Endodermal cell (in vitro differentiated cells): ENCODE measurements around the gene RPTOR. TPM values are rescaled to one million over a fixed set of nuclear protein-coding genes. Genes with fewer than 3 reads are reported as not detected.

ENCODE experiments used
- DNase-seq: peaks from one replicate; pipeline ENCODE4 v3.0.0-alpha.2; 2017
- H3K27ac ChIP-seq: 2 replicates; pipeline ENCODE4 v1.5.1; 2013; ENCODE audit warnings: mild to moderate bottlenecking, low read depth, low read length, moderate library complexity
- H3K27me3 ChIP-seq: 2 replicates; pipeline ENCODE4 v1.6.1; 2013; ENCODE audit warnings: mild to moderate bottlenecking, low read length, moderate library complexity; ENCODE audit not compliant: insufficient read depth, control insufficient read depth, poor library complexity, severe bottlenecking
- H3K36me3 ChIP-seq: 2 replicates; pipeline ENCODE4 v1.7.0; 2013; ENCODE audit warnings: mild to moderate bottlenecking, low read length, moderate library complexity; ENCODE audit not compliant: control insufficient read depth, insufficient read depth
- H3K4me1 ChIP-seq: one replicate; pipeline ENCODE4 v1.7.0; 2013; ENCODE audit warnings: low read length; ENCODE audit not compliant: control insufficient read depth, insufficient read depth
- H3K4me3 ChIP-seq: 2 replicates; pipeline ENCODE4 v1.5.1; 2013; ENCODE audit warnings: mild to moderate bottlenecking, low read length, moderate library complexity
- H3K9ac ChIP-seq: 2 replicates; pipeline ENCODE4 v1.6.1; 2013; ENCODE audit warnings: mild to moderate bottlenecking, low read length, moderate library complexity; ENCODE audit not compliant: poor library complexity, severe bottlenecking; ENCODE audit errors: extremely low read depth
- H3K9me3 ChIP-seq: 2 replicates; pipeline ENCODE4 v1.6.1; 2013; ENCODE audit warnings: mild to moderate bottlenecking, low read length, moderate library complexity; ENCODE audit not compliant: control insufficient read depth
- H3K27ac Mint-ChIP-seq: 2 replicates; pipeline ENCODE4 v1.8.0; 2020; ENCODE audit warnings: mixed read lengths
- H3K27me3 Mint-ChIP-seq: 2 replicates; pipeline ENCODE4 v1.8.0; 2021; ENCODE audit warnings: mild to moderate bottlenecking, mixed read lengths; ENCODE audit not compliant: insufficient read depth
- H3K36me3 Mint-ChIP-seq: 2 replicates; pipeline ENCODE4 v1.8.0; 2020; ENCODE audit warnings: low read depth, mixed read lengths
- H3K4me1 Mint-ChIP-seq: 2 replicates; pipeline ENCODE4 v1.8.0; 2020; ENCODE audit warnings: mixed read lengths
- H3K4me3 Mint-ChIP-seq: 2 replicates; pipeline ENCODE4 v1.8.0; 2020; ENCODE audit warnings: mild to moderate bottlenecking, moderate library complexity, mixed read lengths
- H3K9me3 Mint-ChIP-seq: 2 replicates; pipeline ENCODE4 v1.8.0; 2020; ENCODE audit warnings: mild to moderate bottlenecking, mixed read lengths
- WGBS, 2 experiments: methylation state at CpG; one replicate each; pipeline versions ENCODE4 v1.1.5 to v1.1.7; 2013; ENCODE audit warnings: missing lambda C conversion rate in 2 of 2, mixed read lengths in 1 of 2; ENCODE audit not compliant: insufficient coverage in 1 of 2, insufficient read length in 1 of 2; 5-methylcytosine and 5-hydroxymethylcytosine counted together
- total RNA-seq, 2 donors: library from RNA; stranded (reverse); fragmentation: NEBNext Ultra II Directional in 1 of 2; extraction: Animal tissue kit (Norgen Biotek cat#: 25700) in 1 of 2; gene quantifications; 2 replicates in 1 of 2; 3 replicates in 1 of 2; pipeline ENCODE4 v1.2.1, GENCODE V29; 2021
- TF ChIP-seq, protein P1 (sequence below): fragments of 200-600 bp; sonication (generic); conservative IDR thresholded peaks from 2 replicates; pipeline ENCODE4 v1.5.0; 2021; ENCODE audit warnings: antibody characterized with exemption, mild to moderate bottlenecking

RPTOR gene
- total RNA-seq, 2 donors from 2014 or later, result 45.1 to 53.4 TPM

- Histone ChIP-seq H3K4me1 (no peaks in the 10 kb centered on the region), H3K27ac (no peak overlapping the region), H3K9ac (no peak overlapping the region), H3K27me3 (no peaks in the 10 kb centered on the region), H3K4me3 (no peak overlapping the region), H3K36me3 (no peaks in the 10 kb centered on the region), H3K9me3 (no peaks in the 10 kb centered on the region)
- DNase-seq, result no peak
- Mint-ChIP-seq H3K9me3 (no peaks in the 10 kb centered on the region), H3K4me3 (no peak overlapping the region), H3K4me1 (peaks cover 26% of the 10 kb centered on the region), H3K27me3 (no peaks in the 10 kb centered on the region), H3K27ac (no peak overlapping the region), H3K36me3 (no peaks in the 10 kb centered on the region)
- TF ChIP-seq, protein P1, sequence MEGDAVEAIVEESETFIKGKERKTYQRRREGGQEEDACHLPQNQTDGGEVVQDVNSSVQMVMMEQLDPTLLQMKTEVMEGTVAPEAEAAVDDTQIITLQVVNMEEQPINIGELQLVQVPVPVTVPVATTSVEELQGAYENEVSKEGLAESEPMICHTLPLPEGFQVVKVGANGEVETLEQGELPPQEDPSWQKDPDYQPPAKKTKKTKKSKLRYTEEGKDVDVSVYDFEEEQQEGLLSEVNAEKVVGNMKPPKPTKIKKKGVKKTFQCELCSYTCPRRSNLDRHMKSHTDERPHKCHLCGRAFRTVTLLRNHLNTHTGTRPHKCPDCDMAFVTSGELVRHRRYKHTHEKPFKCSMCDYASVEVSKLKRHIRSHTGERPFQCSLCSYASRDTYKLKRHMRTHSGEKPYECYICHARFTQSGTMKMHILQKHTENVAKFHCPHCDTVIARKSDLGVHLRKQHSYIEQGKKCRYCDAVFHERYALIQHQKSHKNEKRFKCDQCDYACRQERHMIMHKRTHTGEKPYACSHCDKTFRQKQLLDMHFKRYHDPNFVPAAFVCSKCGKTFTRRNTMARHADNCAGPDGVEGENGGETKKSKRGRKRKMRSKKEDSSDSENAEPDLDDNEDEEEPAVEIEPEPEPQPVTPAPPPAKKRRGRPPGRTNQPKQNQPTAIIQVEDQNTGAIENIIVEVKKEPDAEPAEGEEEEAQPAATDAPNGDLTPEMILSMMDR, result no peak
- 90 to 93% methylated on average over 3 of the region's 3 CpGs for WGBS, 2 experiments
Observed at GRCh38 chr17:80677214-80677756, 132.6 kb downstream of the RPTOR start.

DNA sequence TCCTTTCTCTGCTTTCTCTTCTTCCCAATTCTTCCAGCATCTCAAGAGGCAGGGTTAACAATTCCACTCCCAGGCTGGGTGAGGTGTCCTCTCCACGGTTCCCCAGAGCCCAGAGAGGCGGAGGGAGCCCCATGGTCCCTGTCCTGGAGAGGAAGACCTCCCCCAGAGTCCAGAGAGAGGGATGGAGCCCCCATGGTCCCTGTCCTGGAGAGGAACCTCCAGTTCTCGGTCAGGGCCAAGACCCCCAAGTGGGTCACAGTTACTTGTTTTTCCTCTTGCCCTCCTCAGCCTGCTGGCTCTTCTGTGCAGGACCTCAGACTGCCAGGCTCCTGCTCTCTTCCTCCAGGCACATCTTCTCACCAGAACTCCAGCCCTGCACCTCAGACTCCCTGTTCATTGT, 135.2 kb downstream of the RPTOR start:
- no peak overlapping the region for H3K9ac ChIP-seq
- H3K27ac Mint-ChIP-seq, result peak overlapping the region; percentile 77
- H3K27me3 Mint-ChIP-seq, result no peaks in the 10 kb centered on the region
- no peaks in the 10 kb centered on the region for H3K27me3 ChIP-seq
- no peak overlapping the region for H3K4me3 Mint-ChIP-seq
- no peaks in the 10 kb centered on the region for H3K36me3 ChIP-seq
- no peak overlapping the region for H3K27ac ChIP-seq
- H3K36me3 Mint-ChIP-seq, result peaks cover 1% of the 10 kb centered on the region
- H3K4me1 Mint-ChIP-seq, result peaks cover 17% of the 10 kb centered on the region
- no peaks in the 10 kb centered on the region for H3K9me3 ChIP-seq
- WGBS, 2 experiments, result 91% methylated on average over 3 of the region's 3 CpGs; no CpG with 5 or more reads in 1 of the 2 experiments
- TF ChIP-seq, protein P1, result no peak
- peak; percentile 68 for DNase-seq
- no peaks in the 10 kb centered on the region for H3K4me1 ChIP-seq
- no peaks in the 10 kb centered on the region for H3K9me3 Mint-ChIP-seq
- no peak overlapping the region for H3K4me3 ChIP-seq

GRCh38 chr17:80681215-80681614, 136.6 kb downstream of the RPTOR start:
- Histone ChIP-seq H3K9ac (no peak overlapping the region), H3K27ac (no peak overlapping the region), H3K9me3 (no peaks in the 10 kb centered on the region), H3K27me3 (no peaks in the 10 kb centered on the region), H3K4me1 (no peaks in the 10 kb centered on the region), H3K4me3 (no peak overlapping the region), H3K36me3 (no peaks in the 10 kb centered on the region)
- Mint-ChIP-seq H3K4me1 (peaks cover 17% of the 10 kb centered on the region), H3K27ac (no peak overlapping the region), H3K27me3 (no peaks in the 10 kb centered on the region), H3K4me3 (no peak overlapping the region), H3K9me3 (no peaks in the 10 kb centered on the region), H3K36me3 (peaks cover 4% of the 10 kb centered on the region)
- WGBS, 2 experiments, result 96% methylated on average over 16 to 18 of the region's 18 CpGs
- no peak for DNase-seq
- TF ChIP-seq, protein P1, result no peak
